CD4-positive, CD25-positive, alpha-beta regulatory T cell (primary cell): ENCODE data around the gene STARD5. TPM values are rescaled to one million over a fixed set of nuclear protein-coding genes. Genes with fewer than 3 reads are reported as not detected.

Source experiments
- ATAC-seq, 2 donors: fragments of 150-1000 bp; cut with Tn5 transposase; one replicate each; pipeline ENCODE4 v1.10.0; 2021; ENCODE audit warnings: low read depth in 2 of 2, moderate number of reproducible peaks in 2 of 2, moderate library complexity in 1 of 2
- DNase-seq, 3 donors: peaks; one replicate each; pipeline versions ENCODE4 v3.0.0 to v3.0.0-alpha.2; 2012 to 2022; ENCODE audit warnings: mixed read lengths in 1 of 3
- H3K27ac ChIP-seq: one replicate; pipeline ENCODE4 v1.7.0; 2013; ENCODE audit warnings: mild to moderate bottlenecking, low read length; ENCODE audit not compliant: insufficient read depth, poor library complexity, severe bottlenecking
- H3K27me3 ChIP-seq: one replicate; pipeline ENCODE4 v1.7.0; 2013; ENCODE audit warnings: low read length; ENCODE audit not compliant: control insufficient read depth, insufficient read depth
- H3K36me3 ChIP-seq: one replicate; pipeline ENCODE4 v1.7.0; 2013; ENCODE audit warnings: mild to moderate bottlenecking, low read length, moderate library complexity; ENCODE audit not compliant: control insufficient read depth, insufficient read depth
- H3K4me1 ChIP-seq: 2 replicates; pipeline ENCODE4 v1.7.0; 2013; ENCODE audit warnings: mild to moderate bottlenecking, low read length; ENCODE audit not compliant: insufficient read depth, control insufficient read depth, poor library complexity, severe bottlenecking
- H3K4me3 ChIP-seq: one replicate; pipeline ENCODE4 v1.7.0; 2013; ENCODE audit warnings: low read depth, mild to moderate bottlenecking, low read length, moderate library complexity
- H3K9me3 ChIP-seq, 2 experiments: 1 replicate in 1 of 2; 2 replicates in 1 of 2; pipeline ENCODE4 v1.7.0; 2013; ENCODE audit warnings: low read length in 2 of 2, mild to moderate bottlenecking in 1 of 2, moderate library complexity in 1 of 2; ENCODE audit not compliant: control insufficient read depth in 2 of 2
- H3K27ac Mint-ChIP-seq, 3 donors: one replicate each; pipeline ENCODE4 v1.8.0; 2020 to 2022; ENCODE audit warnings: mild to moderate bottlenecking in 3 of 3, mixed read lengths in 3 of 3, moderate library complexity in 2 of 3
- H3K27me3 Mint-ChIP-seq: one replicate; pipeline ENCODE4 v1.8.0; 2022; ENCODE audit warnings: mild to moderate bottlenecking, mixed read lengths
- H3K36me3 Mint-ChIP-seq: one replicate; pipeline ENCODE4 v1.8.0; 2020; ENCODE audit warnings: mixed read lengths
- H3K4me1 Mint-ChIP-seq, 4 donors: one replicate each; pipeline ENCODE4 v1.8.0; 2020 to 2022; ENCODE audit warnings: mixed read lengths in 4 of 4, mild to moderate bottlenecking in 1 of 4
- H3K4me3 Mint-ChIP-seq, 4 donors: one replicate each; pipeline ENCODE4 v1.8.0; 2020 to 2022; ENCODE audit warnings: mild to moderate bottlenecking in 4 of 4, mixed read lengths in 4 of 4, moderate library complexity in 3 of 4
- H3K9me3 Mint-ChIP-seq, 7 donors: one replicate each; pipeline ENCODE4 v1.8.0; 2020 to 2022; ENCODE audit warnings: mixed read lengths in 7 of 7, mild to moderate bottlenecking in 3 of 7, moderate library complexity in 2 of 7
- polyA plus RNA-seq, 4 donors: library from polyadenylated mRNA; unstranded; fragments of 300-500 nt; fragmentation: Illumina TruSeq; gene quantifications; one replicate each; pipeline ENCODE4 v1.2.3, GENCODE V29; 2021
- total RNA-seq: library from RNA; stranded (reverse); gene quantifications from one replicate; pipeline ENCODE4 v1.2.3, GENCODE V29; 2022

STARD5 gene
- total and polyA plus RNA-seq, 5 donors from 2014 or later = 4.0 to 6.6 (median 4.2) TPM

- Mint-ChIP-seq H3K36me3 (no peaks in the 10 kb centered on the region), H3K27me3 (peaks cover 5% of the 10 kb centered on the region), H3K4me3 (no peak overlapping the region), H3K27ac (no peak overlapping the region), H3K4me1 (peaks cover 0 to 17% (median 10%) of the 10 kb centered on the region in 4 donors), H3K9me3 (peaks cover 0 to 1% (median 0%) of the 10 kb centered on the region in 7 donors)
- H3K9me3 ChIP-seq = no peaks in the 10 kb centered on the region
- H3K36me3 ChIP-seq = no peaks in the 10 kb centered on the region
- no peak overlapping the region for H3K4me3 ChIP-seq
- no peak overlapping the region for H3K27ac ChIP-seq
- H3K4me1 ChIP-seq = peaks cover 12% of the 10 kb centered on the region
- DNase-seq = no peak
- peaks cover 2% of the 10 kb centered on the region for H3K27me3 ChIP-seq
- ATAC-seq = no peak
Measured at GRCh38 chr15:81264072-81264857, 59.7 kb downstream of the STARD5 start.

- H3K27ac Mint-ChIP-seq = no peak overlapping the region
- H3K9me3 Mint-ChIP-seq = peaks cover 0 to 1% (median 0%) of the 10 kb centered on the region in 7 donors
- H3K4me3 Mint-ChIP-seq = no peak overlapping the region
- no peak for DNase-seq
- Histone ChIP-seq H3K4me1 (peaks cover 12% of the 10 kb centered on the region), H3K4me3 (no peak overlapping the region), H3K27ac (no peak overlapping the region), H3K36me3 (no peaks in the 10 kb centered on the region), H3K27me3 (peaks cover 2% of the 10 kb centered on the region), H3K9me3 (no peaks in the 10 kb centered on the region)
- peaks cover 0 to 17% (median 10%) of the 10 kb centered on the region in 4 donors for H3K4me1 Mint-ChIP-seq
- H3K36me3 Mint-ChIP-seq = no peaks in the 10 kb centered on the region
- peaks cover 5% of the 10 kb centered on the region for H3K27me3 Mint-ChIP-seq
- ATAC-seq = no peak
Measured at GRCh38 chr15:81263477-81263876, 60.5 kb downstream of the STARD5 start.

GRCh38 chr15:81261172-81261811 lies 62.6 kb downstream of the STARD5 start:
- ATAC-seq (no peak), DNase-seq (no peak)
- Mint-ChIP-seq H3K9me3 (peaks cover 0 to 1% (median 0%) of the 10 kb centered on the region in 7 donors), H3K4me1 (peaks cover 0 to 13% (median 8%) of the 10 kb centered on the region in 4 donors), H3K27ac (no peak overlapping the region), H3K27me3 (peaks cover 5% of the 10 kb centered on the region), H3K36me3 (no peaks in the 10 kb centered on the region), H3K4me3 (no peak overlapping the region)
- no peak overlapping the region for H3K27ac ChIP-seq
- no peaks in the 10 kb centered on the region for H3K36me3 ChIP-seq
- peaks cover 11% of the 10 kb centered on the region for H3K4me1 ChIP-seq
- no peaks in the 10 kb centered on the region for H3K9me3 ChIP-seq
- H3K4me3 ChIP-seq = no peak overlapping the region
- H3K27me3 ChIP-seq = peaks cover 2% of the 10 kb centered on the region

DNA sequence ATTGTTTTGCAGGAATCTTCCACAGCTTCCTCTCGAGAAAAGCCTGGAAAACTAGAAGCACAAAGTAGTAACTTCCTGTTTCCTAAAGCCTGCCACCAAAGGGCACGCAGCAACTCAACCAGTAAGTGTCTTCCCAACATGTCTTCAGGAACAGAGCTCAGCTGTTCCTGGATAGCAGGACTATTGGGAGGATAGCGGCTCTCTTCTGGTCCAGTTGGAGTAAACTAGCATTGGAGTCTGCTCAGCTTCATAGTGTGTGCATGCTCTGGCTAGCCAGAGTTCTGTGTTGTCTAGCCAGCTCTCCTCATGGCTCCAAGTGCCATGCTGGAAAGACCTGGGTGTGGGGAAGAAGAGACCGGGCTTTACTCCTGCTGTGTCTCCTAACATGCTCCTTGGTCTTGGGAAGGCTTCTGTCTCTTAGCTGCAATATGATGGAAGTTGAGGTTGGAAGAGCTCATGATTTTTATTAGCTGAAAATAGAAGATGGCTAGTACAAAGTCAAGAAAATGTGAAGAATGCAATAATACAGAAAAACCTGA lies 64.1 kb downstream of the STARD5 start:
- Histone ChIP-seq H3K4me1 (no peaks in the 10 kb centered on the region), H3K4me3 (no peak overlapping the region), H3K9me3 (no peaks in the 10 kb centered on the region), H3K27ac (no peak overlapping the region), H3K36me3 (no peaks in the 10 kb centered on the region), H3K27me3 (peaks cover 2% of the 10 kb centered on the region)
- H3K27me3 Mint-ChIP-seq = peaks cover 13% of the 10 kb centered on the region
- H3K9me3 Mint-ChIP-seq = peaks cover 0 to 1% (median 0%) of the 10 kb centered on the region in 7 donors
- no peak for ATAC-seq
- DNase-seq = no peak
- H3K4me3 Mint-ChIP-seq = no peak overlapping the region
- H3K4me1 Mint-ChIP-seq = no peaks in the 10 kb centered on the region
- no peaks in the 10 kb centered on the region for H3K36me3 Mint-ChIP-seq
- H3K27ac Mint-ChIP-seq = no peak overlapping the region

Other genes with a start within 250 kb of the STARD5 start
- 0.49 TPM for gene CFAP161, start 189.9 kb downstream of the STARD5 start, total RNA-seq
- not detected for gene CFAP161, start 189.9 kb downstream of the STARD5 start, polyA plus RNA-seq
- gene IL16, start 127.3 kb downstream of the STARD5 start, total RNA-seq = 141 TPM
- gene IL16, start 127.3 kb downstream of the STARD5 start, polyA plus RNA-seq = 100 to 1,000 TPM; 256 to 317 (median 271) TPM
- not detected for gene TMC3, start 50.1 kb upstream of the STARD5 start, total RNA-seq
- under 1 TPM in 2 of 4 donors, not detected in 2; 0.05 to 0.06 TPM for gene TMC3, start 50.1 kb upstream of the STARD5 start, polyA plus RNA-seq